KMS-11 (cell line): ENCODE results near the gene TMEM235.

Source experiments
- H2AFZ ChIP-seq: fragments of 200-600 bp; sonication (generic); 2 replicates; pipeline ENCODE4 v1.6.1; 2016; ENCODE audit warnings: antibody characterized with exemption, mixed run types, low read depth
- H3K27ac ChIP-seq: fragments of 200-600 bp; sonication (generic); 2 replicates; pipeline ENCODE4 v1.6.1; 2016; ENCODE audit warnings: mild to moderate bottlenecking, mixed run types
- H3K27me3 ChIP-seq: fragments of 200-600 bp; sonication (generic); 2 replicates; pipeline ENCODE4 v1.6.1; 2017; ENCODE audit warnings: mild to moderate bottlenecking, low read depth, mixed run types, moderate library complexity; ENCODE audit not compliant: insufficient read depth
- H3K36me3 ChIP-seq: fragments of 200-600 bp; sonication (generic); 2 replicates; pipeline ENCODE4 v1.6.1; 2017; ENCODE audit warnings: mild to moderate bottlenecking, mixed run types; ENCODE audit not compliant: insufficient read depth
- H3K4me1 ChIP-seq: fragments of 200-600 bp; sonication (generic); 2 replicates; pipeline ENCODE4 v1.6.1; 2016; ENCODE audit warnings: mild to moderate bottlenecking, low read depth, mixed run types; ENCODE audit not compliant: poor library complexity, severe bottlenecking
- H3K4me2 ChIP-seq: fragments of 200-600 bp; sonication (generic); 2 replicates; pipeline ENCODE4 v1.7.0; 2016; ENCODE audit warnings: mild to moderate bottlenecking, mixed run types
- H3K4me3 ChIP-seq: fragments of 200-600 bp; sonication (generic); IDR thresholded peaks from 2 replicates; pipeline ENCODE4 v1.6.1; 2017; ENCODE audit warnings: low read depth, low read length, mixed read lengths; ENCODE audit not compliant: insufficient read depth
- H3K79me2 ChIP-seq: fragments of 200-600 bp; sonication (generic); 2 replicates; pipeline ENCODE4 v1.6.1; 2016; ENCODE audit warnings: low read depth, mixed run types; ENCODE audit not compliant: insufficient read depth
- H3K9ac ChIP-seq: fragments of 200-600 bp; sonication (generic); 2 replicates; pipeline ENCODE4 v1.6.1; 2016; ENCODE audit warnings: mild to moderate bottlenecking, mixed run types
- H4K20me1 ChIP-seq: fragments of 200-600 bp; sonication (generic); 2 replicates; pipeline ENCODE4 v1.6.1; 2016; ENCODE audit warnings: mild to moderate bottlenecking, mixed run types; ENCODE audit not compliant: insufficient read depth
- TF ChIP-seq, protein P1 (sequence below): fragments of 200-600 bp; sonication (generic); conservative IDR thresholded peaks from 2 replicates; pipeline ENCODE4 v1.6.1; 2017; ENCODE audit warnings: low read depth, mild to moderate bottlenecking, antibody characterized with exemption, low read length, moderate library complexity, mixed read lengths

The TMEM235 gene

DNA sequence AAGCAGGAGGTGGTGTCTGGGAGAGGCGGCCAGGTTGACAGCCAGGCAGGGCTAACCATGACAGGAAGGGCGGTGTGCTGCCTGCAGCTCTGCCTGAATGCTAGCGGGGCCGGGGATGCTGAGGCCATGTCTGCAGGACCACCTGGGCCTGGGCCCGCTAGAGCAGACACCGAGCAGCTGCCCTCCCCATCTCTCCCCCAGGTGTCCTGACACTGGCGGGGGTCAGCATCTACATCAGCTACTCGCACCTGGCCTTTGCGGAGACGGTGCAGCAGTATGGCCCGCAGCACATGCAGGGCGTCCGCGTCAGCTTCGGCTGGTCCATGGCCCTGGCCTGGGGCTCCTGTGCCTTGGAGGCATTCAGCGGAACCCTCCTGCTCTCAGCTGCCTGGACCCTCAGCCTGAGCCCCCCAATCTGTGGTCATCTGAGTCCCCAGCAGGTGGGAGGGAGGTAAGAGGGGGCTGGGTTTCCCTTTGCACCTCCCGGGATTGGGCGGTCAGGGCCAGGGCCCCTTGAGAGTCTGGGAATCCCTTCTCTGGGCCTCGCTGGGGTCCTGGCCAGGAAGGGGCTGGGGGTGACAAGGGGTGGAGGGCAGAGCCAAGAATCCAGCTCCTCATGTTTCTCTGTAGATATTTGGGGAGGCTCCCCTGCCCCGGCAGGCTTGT is 7.5 kb downstream of the TMEM235 start:
- no peak overlapping the region for H3K9ac ChIP-seq
- H3K4me3 ChIP-seq = no peak overlapping the region
- TF ChIP-seq, protein P1, sequence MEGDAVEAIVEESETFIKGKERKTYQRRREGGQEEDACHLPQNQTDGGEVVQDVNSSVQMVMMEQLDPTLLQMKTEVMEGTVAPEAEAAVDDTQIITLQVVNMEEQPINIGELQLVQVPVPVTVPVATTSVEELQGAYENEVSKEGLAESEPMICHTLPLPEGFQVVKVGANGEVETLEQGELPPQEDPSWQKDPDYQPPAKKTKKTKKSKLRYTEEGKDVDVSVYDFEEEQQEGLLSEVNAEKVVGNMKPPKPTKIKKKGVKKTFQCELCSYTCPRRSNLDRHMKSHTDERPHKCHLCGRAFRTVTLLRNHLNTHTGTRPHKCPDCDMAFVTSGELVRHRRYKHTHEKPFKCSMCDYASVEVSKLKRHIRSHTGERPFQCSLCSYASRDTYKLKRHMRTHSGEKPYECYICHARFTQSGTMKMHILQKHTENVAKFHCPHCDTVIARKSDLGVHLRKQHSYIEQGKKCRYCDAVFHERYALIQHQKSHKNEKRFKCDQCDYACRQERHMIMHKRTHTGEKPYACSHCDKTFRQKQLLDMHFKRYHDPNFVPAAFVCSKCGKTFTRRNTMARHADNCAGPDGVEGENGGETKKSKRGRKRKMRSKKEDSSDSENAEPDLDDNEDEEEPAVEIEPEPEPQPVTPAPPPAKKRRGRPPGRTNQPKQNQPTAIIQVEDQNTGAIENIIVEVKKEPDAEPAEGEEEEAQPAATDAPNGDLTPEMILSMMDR = no peak
- H3K79me2 ChIP-seq = no peaks in the 10 kb centered on the region
- H3K27me3 ChIP-seq = no peaks in the 10 kb centered on the region
- H4K20me1 ChIP-seq = no peaks in the 10 kb centered on the region
- H2AFZ ChIP-seq = no peak overlapping the region
- no peaks in the 10 kb centered on the region for H3K36me3 ChIP-seq
- H3K27ac ChIP-seq = no peak overlapping the region
- no peaks in the 10 kb centered on the region for H3K4me1 ChIP-seq
- H3K4me2 ChIP-seq = no peak overlapping the region

DNA sequence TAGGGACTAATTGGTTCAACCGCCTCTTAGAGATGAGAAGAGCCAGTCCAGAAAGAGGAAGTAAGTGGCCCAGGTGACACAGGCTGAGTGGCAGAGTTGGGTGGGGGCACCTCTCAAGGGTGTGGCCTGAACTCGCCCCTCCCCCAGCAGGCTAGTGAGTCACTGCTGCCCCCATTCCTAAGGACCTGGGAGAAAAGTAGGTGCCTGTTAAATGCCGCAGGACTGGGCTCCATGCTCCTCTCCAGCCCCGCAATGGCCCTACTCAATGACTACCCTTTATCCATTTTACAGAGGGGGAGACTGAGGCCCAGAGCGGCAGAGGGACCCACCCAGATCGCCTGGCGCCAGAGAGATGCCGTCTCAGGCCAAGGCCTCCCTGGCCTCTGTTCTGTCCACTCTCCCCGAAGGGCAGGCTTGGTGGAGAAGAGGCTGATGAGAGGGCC is 8.1 kb downstream of the TMEM235 start:
- Histone ChIP-seq H3K36me3 (no peaks in the 10 kb centered on the region), H3K4me2 (no peak overlapping the region), H3K9ac (no peak overlapping the region), H3K27ac (no peak overlapping the region), H4K20me1 (no peaks in the 10 kb centered on the region), H3K4me3 (no peak overlapping the region), H3K4me1 (no peaks in the 10 kb centered on the region), H2AFZ (no peak overlapping the region), H3K27me3 (no peaks in the 10 kb centered on the region), H3K79me2 (no peaks in the 10 kb centered on the region)
- TF ChIP-seq, protein P1 = no peak

DNA sequence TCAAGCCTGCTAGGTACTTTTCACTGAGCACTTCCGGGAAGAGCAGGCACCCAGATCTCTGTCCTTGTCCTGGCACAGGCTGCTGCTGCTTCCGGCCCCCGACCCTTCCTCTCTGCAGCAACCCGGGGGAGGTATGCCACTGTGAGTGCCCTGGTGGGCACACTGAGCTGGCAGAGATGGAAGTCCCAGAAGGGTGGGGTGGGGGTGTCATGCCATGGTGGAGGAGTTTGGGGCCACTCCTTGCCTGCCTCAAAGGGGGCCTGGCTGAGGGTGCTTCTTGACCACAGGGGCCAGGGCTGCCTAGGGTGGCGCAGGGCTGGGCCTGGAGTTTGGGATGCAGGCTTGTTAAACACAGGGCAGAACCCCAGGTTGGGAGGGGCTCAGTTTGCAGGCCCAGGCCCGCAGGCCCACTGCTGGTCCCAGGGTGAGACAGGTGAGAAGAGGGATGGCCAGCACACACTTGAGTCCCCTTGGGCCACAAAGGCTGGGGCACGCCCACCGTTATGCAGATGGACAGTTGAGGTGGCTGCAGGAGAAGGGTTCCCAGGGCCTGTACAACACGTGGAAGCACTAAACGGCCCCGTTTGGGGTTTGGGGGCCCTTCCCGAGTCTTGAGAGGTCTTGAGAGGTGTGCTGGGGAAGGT is 8.7 kb downstream of the TMEM235 start:
- Histone ChIP-seq H4K20me1 (no peaks in the 10 kb centered on the region), H3K9ac (no peak overlapping the region), H3K4me1 (no peaks in the 10 kb centered on the region), H3K36me3 (no peaks in the 10 kb centered on the region), H3K27ac (no peak overlapping the region), H3K27me3 (no peaks in the 10 kb centered on the region), H3K79me2 (no peaks in the 10 kb centered on the region), H2AFZ (no peak overlapping the region), H3K4me2 (no peak overlapping the region), H3K4me3 (no peak overlapping the region)
- TF ChIP-seq, protein P1 = no peak

DNA sequence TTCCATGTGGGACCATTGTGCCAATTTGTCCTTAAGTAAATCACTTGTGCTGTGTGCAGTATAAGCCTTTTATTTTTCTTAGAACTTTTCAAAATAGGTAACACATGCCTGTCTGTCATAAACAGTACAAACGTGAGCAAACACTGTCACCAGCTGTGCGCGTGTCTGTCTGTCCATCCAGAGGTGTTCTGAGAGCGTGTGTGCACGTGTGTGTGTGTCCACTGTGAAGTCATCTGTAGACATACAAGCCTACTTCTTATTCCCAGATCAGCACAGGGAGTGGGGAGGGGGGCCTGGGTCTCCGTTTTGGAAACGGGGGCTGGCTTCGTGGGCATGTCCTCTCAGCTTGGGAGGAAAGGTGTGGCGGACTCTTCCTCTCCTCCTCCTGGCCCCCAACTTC is 9.4 kb downstream of the TMEM235 start:
- H3K79me2 ChIP-seq = no peaks in the 10 kb centered on the region
- no peaks in the 10 kb centered on the region for H3K27me3 ChIP-seq
- no peak overlapping the region for H3K4me2 ChIP-seq
- no peaks in the 10 kb centered on the region for H4K20me1 ChIP-seq
- no peaks in the 10 kb centered on the region for H3K36me3 ChIP-seq
- no peak overlapping the region for H2AFZ ChIP-seq
- no peak overlapping the region for H3K4me3 ChIP-seq
- no peak overlapping the region for H3K27ac ChIP-seq
- TF ChIP-seq, protein P1 = no peak
- no peaks in the 10 kb centered on the region for H3K4me1 ChIP-seq
- no peak overlapping the region for H3K9ac ChIP-seq
